SK-N-SH (cell line): Measurements from ENCODE around the gene CD99L2.

Experiments used
- CTCF ChIP-seq: fragments of 200-600 bp; sonication (generic); IDR thresholded peaks from 2 replicates; pipeline ENCODE4 v1.6.1; 2017; ENCODE audit warnings: antibody characterized with exemption, mild to moderate bottlenecking, moderate library complexity
- EZH2phosphoT487 ChIP-seq: fragments of 200-600 bp; sonication (generic); IDR thresholded peaks from 2 replicates; pipeline ENCODE4 v1.6.1; 2017; ENCODE audit warnings: low read depth, mixed run types, mild to moderate bottlenecking, antibody characterized with exemption, moderate library complexity, borderline replicate concordance
- SMC3 ChIP-seq: IDR thresholded peaks from 2 replicates; pipeline ENCODE4 v1.6.1; 2012; ENCODE audit warnings: low read depth, low read length, improper control_type of control experiment

GRCh38 chrX:150767045-150767395 is 131.4 kb downstream of the CD99L2 start:
- TF ChIP-seq SMC3: no peak
- no peak for TF ChIP-seq CTCF
- no peak for TF ChIP-seq EZH2phosphoT487
